Measurements from ENCODE around the gene PCDH15. TPM values are rescaled to one million over a fixed set of nuclear protein-coding genes. Genes with fewer than 3 reads are reported as not detected.

PCDH15 gene
- polyA plus RNA-seq, 1 of the 3 experiments (the other 2 are of a cell fraction), result 0.03 TPM

GRCh38 chr10:54614072-54614471, 187.0 kb downstream of the PCDH15 start:
- CTCF ChIA-PET, result no interaction called here
- no peak for TF ChIP-seq RCOR1 (IDR thresholded peaks at IDR 0.05; ENCODE audit: low read length)
- no peak for TF ChIP-seq MXI1 (IDR thresholded peaks at IDR 0.05; ENCODE audit: low read depth, low read length)
- no peak for TF ChIP-seq POLR2AphosphoS5 (IDR thresholded peaks at IDR 0.05; ENCODE audit: low read depth, low read length)
- TF ChIP-seq SIN3A (IDR thresholded peaks at IDR 0.05; ENCODE audit: borderline replicate concordance, low read depth, low read length), result no peak
- TF ChIP-seq SMC3 (IDR thresholded peaks at IDR 0.05; ENCODE audit: low read depth, low read length), result no peak
- no peak for TF ChIP-seq CTCF (IDR thresholded peaks at IDR 0.05)
- no peak for TF ChIP-seq USF1 (IDR thresholded peaks at IDR 0.05; ENCODE audit: borderline replicate concordance, low read depth)
- no peak for TF ChIP-seq TAF1 (IDR thresholded peaks at IDR 0.05; ENCODE audit: borderline replicate concordance, low read depth, low read length)
- TF ChIP-seq YY1 (IDR thresholded peaks at IDR 0.05; ENCODE audit: low read depth), result no peak
- no peak for TF ChIP-seq REST (IDR thresholded peaks at IDR 0.05; ENCODE audit: low read depth, low read length)
- TF ChIP-seq FOXM1 (IDR thresholded peaks at IDR 0.05; ENCODE audit: low read depth), result no peak
- TF ChIP-seq EP300 (IDR thresholded peaks at IDR 0.05; ENCODE audit: borderline replicate concordance in 1 of 2, low read depth in 1 of 2, low read length in 1 of 2), result no peak
- no peak for TF ChIP-seq GATA2 (CRISPR knock-in tag; IDR thresholded peaks at IDR 0.05)
- POLR2A ChIA-PET, result no interaction called here
- Histone ChIP-seq H3K4me2 (no peak overlapping the region), H3K36me3 (replicated peaks in 1 of 2; ENCODE audit: control insufficient read depth in 1 of 2, insufficient read depth in 2 of 2, low read length in 1 of 2) (no peaks in the 10 kb centered on the region), H3K4me3 (ENCODE audit: low read depth in 2 of 2, low read length in 1 of 2) (no peak overlapping the region), H4K20me1 (ENCODE audit: insufficient read depth) (no peaks in the 10 kb centered on the region), H3K27me3 (ENCODE audit: insufficient read depth) (no peaks in the 10 kb centered on the region), H3F3A (replicated peaks; ENCODE audit: insufficient read depth) (no peaks in the 10 kb centered on the region), H3K79me2 (ENCODE audit: insufficient read depth) (no peaks in the 10 kb centered on the region), H3K9me3 (no peaks in the 10 kb centered on the region), H3K4me1 (ENCODE audit: control insufficient read depth in 1 of 2, insufficient read depth in 2 of 2, low read depth in 1 of 2, low read length in 1 of 2) (no peaks in the 10 kb centered on the region), H3K9ac (no peak overlapping the region), H3K9me2 (no peaks in the 10 kb centered on the region), H3K27ac (ENCODE audit: low read depth in 2 of 2, low read length in 1 of 2) (no peak overlapping the region), H2AFZ (ENCODE audit: low read depth) (no peak overlapping the region)
- no peak for DNase-seq
- 73% methylated on average over 1 of the region's 1 CpG for WGBS (ENCODE audit: low lambda C conversion rate)
